HG03139 (cell line): ENCODE data around the gene GPHA2.

Experiments used
- ATAC-seq: cut with Tn5 transposase; IDR thresholded peaks from one replicate; pipeline ENCODE4 v1.9.1; 2021; ENCODE audit not compliant: unreplicated experiment

The GPHA2 gene

DNA sequence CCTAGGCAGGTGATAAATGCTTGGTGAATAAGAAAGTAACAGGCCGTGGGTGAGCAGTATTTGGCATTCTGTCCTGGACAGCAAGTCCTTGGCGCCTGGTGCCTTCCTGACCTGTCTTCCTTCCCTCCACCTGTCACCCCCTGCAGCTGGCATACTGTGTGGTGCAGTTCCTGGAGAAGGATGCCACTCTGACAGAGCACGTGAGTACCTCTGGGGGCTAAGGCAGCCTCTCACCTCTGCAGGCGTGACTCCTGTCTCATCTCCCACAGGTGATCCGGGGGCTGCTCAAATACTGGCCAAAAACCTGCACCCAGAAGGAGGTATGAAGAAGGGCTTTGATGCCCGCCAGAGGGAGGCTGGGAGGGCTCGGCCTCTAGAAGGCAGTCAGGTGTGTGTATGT is 4.4 kb downstream of the GPHA2 start:
- ATAC-seq, result no peak

DNA sequence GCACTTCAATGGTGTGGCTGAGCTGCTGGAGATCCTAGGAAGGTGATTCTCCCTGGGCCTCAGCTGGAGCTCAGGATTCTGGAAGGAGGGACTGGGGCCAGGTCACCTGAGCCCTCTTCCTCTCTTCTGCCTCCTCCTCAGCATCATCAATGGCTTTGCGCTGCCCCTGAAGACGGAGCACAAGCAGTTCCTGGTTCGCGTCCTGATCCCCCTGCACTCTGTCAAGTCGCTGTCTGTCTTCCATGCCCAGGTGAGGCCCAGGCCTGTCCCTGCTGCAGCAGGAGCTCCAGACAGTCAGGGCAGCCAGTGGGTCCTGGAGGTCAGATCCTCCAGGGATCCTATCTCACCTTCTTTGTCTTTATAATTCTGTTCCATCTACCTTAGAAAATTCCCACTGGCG is 5.4 kb downstream of the GPHA2 start:
- ATAC-seq, result no peak

DNA sequence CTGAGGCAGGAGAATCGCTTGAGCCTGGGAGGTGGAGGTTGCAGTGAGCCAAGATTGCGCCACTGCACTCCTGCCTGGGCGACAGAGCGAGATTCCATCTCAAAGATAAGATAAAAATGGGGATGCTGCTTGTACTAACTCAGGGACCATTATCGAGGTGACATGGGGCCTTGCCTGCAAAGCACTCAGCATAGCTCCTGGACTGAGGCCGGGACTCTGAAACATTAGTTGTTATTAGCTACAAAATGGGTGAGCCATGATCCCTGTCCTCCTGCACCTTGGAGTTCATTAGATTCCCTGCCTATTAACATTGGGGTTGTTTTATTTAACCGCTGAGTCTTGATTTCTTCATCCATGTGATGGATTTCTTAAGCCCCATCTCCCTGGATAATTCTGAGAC is 6.1 kb downstream of the GPHA2 start:
- ATAC-seq, result no peak

DNA sequence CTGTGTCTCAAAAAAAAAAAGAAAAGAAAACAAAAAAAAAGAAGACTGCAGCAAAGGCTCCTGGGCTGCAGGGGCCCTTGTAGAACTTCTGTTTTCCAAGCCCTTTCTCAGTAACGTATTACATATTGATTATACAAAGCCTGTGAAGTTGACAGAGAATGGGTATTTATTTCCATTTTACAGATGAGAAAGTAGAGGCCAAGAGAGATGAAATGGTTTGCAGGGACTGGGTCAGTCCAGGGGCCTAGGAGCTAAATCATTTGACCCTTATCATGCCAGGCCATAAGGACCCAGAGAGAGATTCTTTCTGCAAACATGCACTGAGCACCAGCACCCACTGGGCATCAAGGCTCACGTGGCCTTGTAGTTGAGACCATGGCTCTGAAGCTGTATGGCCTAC is 6.7 kb downstream of the GPHA2 start:
- ATAC-seq, result no peak

DNA sequence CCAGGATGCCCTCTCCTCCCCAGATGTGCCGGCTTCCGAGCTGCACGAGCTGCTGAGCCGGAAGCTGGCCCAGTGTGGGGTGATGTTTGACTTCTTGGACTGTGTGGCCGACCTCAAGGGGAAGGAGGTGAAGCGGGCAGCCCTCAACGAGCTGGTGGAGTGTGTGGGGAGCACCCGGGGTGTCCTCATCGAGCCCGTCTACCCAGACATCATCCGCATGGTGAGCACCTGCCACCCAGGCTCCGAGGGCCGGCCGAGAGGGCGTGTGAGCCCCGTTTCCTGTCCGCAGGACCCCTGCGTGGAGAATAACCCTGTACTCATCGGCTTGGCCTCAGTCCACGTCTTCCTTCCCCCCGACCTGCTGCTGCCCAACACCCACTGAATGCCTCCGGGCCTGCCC is 9.0 kb downstream of the GPHA2 start:
- no peak for ATAC-seq

DNA sequence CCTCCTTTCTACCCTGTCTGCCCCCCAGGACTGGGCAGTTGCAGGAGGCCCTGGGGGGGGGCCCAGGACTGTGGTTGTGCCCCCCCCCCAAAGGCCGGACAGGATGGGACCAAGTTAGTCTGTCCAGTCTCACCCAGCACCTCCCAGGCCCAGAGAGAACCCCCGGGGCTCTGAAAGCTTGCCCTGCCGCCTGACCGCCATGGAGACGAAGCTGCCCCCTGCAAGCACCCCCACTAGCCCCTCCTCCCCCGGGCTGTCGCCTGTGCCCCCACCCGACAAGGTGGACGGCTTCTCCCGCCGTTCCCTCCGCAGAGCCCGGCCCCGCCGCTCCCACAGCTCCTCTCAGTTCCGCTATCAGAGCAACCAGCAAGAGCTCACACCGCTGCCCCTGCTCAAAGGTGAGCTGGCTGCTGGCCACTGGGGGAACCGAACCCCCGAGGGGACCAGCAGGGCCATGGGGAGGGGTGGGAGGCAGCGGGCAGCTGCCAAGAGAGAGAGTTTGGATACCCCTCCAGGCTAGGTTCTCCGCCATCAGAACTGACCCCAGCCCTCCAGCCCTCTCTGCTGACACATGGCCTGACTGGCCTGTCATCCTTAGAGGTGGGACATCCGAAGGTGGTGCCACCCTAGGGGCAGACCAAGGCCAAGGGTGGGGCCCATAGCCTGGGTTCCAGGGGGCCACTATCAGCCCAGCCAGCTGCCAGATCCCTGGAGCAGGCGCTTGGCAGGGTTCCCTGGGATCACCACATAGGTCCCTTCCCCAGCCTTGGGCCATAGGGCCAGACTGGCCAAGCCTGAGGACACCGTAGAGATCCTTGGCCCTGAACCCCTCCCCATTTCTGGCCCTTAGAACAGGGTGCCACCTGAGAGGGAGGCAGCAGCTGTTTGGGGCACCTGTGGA is 9.9 kb downstream of the GPHA2 start:
- ATAC-seq, result no peak

DNA sequence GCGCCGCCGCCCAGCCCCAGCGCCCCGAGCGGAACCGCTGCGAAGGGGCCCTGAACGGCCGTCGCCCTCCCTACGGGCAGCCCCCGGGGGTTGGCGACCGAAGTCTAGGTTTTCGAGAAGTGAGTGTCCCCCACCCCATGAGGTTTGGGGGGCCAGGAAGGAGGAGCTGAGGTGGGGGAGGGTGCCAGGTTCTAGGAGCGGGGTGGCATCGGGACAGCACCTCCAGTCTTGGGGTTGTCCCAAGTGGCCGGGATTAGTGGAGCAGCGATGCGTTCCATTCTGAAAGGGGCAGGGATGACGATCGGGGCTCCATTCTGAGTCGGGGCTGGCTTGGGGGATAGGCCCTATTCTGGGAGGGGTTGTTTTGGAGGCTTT is 10.8 kb downstream of the GPHA2 start:
- ATAC-seq, result peak; percentile 4

DNA sequence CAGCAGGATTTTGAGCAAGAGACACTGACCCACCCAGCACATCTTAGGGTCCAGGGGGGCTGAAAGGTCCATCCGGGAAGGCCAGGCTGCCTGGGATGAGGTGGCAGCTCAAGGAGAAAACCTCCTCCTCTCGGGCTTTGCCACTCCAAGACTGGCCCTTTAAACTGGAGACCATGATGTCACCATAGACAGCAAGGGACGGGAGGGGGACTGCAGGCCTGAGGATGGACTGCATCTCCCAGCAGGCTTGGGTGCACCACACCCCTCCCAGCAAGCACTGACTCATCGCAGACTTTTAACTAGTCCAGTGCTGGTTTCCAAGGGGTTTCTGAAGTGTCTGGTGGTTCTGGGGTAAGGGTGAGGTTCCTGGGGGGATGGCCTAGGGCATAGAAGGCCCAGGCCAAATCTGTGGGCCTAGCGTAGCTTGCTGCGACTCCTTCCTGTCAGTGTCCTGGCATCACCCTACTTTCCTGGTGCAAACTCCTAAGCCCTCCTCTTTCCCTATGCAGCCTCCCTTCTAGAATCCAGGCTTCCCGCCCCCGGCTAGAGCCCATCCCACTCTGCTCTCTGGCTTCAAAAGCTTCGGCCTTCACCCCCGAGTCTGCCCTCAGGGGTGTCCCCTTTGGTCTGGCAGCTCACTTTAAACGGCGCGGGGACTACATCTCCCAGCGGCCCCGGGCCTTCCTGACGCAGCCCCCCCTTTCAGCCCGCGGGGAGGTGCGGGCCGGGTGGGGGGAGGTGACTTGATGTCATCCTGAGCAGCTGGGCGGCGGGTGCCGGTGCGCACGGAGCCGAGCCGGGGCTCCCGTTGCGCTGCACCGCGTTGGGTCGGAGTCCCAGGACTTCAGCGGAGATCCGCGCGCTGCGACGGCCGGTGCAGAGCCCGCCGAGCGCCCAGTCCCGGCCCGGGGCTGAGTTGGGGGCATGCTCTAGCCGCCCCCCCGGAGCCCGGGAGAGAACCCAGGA is 11.5 kb downstream of the GPHA2 start, which contains the start of gene PPP2R5B:
Gene PPP2R5B (plus strand): TSS at position 746 of the 966 bp plus-strand sequence. CDS start 1,046 bp downstream, outside the sequence.
- ATAC-seq, result peak; percentile 73

DNA sequence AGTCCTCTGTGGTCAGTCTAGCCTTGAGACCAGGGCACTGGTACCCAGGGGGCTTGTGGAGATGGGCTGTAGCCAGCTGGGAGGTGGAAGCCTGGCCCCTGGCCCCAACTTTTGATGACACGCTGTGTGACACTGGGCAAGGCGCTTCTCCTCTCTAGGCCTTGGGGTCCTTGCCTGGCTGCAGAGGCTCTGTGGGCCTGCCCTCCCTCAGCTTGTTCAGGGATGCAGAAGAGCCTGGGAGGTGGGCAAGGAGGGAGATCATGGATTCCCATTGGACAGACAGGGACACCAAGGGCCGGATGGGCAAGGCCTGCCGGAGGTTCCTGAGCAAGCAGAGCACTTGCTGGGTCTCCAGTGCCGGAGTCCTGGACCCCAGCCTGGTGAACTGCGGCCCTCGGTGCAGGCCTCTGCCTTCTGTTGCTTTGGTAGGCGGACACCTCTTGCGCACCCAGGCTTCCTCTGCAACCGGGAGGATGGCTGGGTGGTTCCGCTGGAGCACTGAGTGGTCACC is 12.5 kb downstream of the GPHA2 start:
- ATAC-seq, result no peak

DNA sequence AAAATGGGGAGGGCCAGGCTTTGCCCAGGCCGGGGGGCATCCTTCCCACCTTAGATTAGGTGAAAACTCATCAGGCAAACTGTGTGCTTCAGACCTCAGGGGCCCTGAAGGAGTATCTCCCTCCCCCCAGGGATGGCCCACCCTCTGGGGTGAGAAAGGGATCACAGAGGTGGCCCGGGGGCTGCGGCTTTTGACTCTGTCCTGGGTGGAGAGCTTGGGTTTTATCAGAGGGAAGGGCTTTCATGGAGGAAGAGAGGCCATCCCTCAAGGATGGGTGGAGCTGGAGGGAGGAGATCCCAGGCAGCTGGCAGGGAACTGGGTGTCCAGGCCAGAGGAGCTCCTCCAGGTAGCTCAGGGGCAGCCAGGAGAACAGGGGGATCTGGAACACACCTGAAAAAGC is 14.3 kb downstream of the GPHA2 start:
- no peak for ATAC-seq

DNA sequence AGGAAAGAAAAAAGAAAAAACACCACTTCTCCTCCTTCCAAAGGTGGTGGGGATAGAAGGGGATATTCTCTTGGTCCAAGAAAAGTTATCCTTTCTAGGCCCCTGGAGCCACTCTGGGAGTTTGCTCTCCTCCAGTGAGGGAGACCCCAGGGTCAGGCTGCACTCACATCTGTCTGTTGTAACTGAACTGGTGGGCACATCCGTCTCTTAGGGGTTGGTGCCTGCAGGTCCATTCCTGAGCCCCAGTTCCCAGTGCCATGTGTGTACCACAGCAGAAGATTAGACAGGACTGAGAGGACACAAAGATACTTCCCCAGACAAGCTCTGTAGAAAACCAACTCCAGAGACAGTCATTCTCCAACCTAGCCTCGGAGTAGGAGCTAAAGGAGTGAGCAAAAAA is 15.6 kb downstream of the GPHA2 start:
- no peak for ATAC-seq

DNA sequence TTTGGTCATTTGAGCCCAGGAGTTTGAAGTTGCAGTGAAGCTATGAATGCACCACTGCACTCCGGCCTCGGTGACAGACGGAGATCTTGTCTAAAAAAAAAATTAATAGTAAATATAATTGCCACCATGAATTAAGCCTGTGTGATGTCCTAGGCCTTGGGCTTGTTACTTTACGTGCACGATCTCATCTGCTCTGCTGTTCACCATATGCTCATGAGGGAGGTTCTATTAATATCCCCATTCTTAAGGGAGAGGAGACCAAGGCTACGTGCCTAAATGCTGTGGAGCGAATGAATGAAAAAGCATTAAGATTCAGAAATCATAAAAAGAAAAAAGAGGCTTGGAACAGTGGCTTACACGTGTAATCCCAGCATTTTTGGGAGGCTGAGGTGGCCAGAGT is 16.1 kb downstream of the GPHA2 start:
- ATAC-seq, result no peak

DNA sequence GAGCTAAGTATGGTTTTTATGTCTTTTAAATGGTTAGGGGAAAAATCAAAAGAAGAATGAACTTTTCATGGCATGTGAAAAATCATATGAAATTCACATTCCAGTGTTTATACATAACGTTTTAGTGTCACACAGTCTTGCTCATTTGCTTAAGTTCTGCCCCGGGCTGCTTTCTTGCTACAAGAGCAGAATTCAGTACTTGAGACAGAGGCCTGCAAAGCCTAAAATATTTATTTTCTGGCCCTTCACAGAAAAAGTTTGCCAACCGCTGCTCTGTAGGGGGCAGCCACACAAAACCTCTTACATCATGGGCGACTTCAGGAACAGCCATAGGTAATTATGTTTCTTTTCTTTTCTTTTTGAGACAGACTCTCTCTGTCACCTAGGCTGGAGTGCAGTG is 17.7 kb downstream of the GPHA2 start:
- ATAC-seq, result no peak

DNA sequence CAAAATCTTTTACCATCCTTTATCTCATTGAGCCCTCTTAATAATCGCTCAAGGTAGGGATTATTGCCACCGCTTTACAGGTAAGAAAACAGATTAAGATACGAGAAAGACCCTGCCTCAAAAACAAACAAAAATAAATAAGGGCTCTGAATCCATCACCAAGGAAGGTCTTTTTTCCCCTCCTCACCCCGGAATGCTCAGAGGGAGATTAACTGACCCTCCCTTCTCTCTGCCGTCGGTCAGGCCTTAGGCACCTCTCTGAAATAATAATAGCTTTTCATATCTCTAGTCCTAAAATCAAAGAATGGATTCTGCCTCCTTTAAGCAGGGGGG is 18.1 kb downstream of the GPHA2 start:
- no peak for ATAC-seq

DNA sequence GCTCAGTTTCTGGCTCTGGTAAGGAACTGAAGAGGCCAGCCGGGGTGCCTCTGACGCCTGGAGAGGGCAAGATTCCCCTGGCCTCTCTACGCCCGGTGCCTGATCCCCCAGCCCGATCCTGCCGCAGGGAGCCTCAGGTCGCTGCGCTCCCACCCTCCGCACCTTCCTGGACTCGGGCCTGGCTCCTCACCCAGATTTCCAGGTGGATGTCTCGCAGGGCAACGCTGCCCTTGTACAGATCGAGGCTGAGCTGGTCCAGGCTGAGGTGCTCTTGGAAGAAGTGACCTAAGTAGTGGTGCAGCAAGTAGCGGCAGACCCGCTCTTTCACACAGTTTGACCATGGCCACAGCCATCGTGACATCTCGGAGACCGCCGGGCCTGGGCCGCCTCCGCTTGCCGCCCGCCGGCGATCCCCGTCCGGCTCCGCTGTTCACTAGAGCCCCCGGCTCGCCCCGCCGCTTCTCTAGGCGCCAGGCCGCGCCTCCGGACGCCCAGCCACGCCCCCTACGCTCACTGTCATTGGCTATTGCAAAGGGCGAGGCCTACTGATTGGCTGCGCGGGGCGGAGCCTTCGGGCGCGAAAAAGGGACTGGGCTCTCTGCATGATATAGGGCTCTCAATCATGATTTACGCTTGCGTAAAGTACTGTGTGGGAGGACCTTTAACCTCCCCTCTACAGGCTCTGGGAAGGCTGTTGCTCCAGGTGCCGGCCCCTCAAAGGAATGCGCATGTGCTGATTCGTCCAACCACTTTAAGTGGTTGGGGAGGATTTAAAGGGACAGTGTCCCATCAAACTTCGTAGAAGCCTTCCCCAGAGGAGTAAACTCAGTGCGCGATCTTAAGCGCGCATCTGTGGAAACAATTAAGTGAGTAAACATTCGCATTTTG is 18.7 kb downstream of the GPHA2 start, which contains the start of gene ATG2A:
Gene ATG2A (minus strand): TSS at position 435 of the 888 bp plus-strand sequence. CDS start 74 bp downstream, at position 361.
- peak; percentile 93 for ATAC-seq

DNA sequence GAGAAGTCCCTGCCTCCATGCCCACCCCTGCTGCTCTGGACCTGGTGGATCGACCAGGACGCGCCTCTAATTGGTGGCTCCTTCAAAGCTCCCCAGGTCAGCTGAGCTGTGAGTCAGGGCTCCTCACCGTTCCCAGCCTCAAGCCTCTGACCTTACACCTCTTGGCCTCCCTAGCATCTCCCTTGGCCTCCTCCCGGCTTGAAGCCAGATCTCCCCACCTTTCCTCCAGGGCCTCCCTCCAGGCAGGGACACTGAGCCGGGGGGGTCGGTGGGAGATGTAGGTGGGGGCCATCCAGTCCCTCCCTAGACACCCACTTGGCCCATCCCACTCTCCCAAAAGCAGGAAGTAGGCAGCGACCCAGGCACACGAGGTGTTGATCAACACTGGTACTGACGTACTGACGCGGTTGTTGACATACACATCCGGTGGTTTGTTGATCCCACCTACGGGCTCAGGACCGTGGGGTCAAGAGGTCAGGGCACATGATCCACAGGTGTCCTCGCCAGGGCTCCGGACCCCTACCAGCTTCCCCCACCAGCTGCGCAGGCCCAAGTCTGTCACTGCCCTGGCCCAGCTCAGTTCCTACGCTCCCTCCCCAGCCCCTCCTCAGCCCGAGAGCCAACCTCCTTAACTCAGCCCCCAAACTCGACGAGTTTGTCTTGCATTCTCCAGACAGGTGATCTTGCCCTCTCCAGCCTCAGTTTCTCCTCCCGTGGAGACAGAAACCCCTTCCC is 19.5 kb downstream of the GPHA2 start:
- ATAC-seq, result no peak

DNA sequence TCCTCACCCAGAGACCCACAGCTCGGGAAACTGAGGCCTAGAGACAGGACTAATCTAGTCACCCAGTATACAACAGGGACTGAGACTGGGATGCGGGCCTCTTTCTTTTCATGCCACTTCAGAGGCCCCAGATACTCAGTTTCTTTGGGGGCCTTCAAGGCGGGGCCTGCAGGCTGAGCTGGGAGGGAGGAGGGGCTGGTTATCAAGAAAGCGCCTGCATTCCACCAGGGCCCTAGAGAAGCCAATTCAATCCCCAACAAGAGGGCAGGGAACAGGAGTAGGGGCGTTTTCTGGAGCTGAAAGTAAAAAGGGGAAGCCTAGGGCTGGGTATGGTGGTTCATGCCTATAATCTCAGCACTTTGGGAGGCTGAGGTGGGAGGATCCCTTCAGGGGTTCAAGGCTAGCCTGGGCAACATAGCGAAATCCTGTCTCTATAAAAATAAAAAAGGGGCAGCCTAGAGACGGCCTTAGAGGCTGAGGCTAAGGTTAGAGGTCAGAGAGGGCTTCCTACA is 20.3 kb downstream of the GPHA2 start:
- no peak for ATAC-seq

DNA sequence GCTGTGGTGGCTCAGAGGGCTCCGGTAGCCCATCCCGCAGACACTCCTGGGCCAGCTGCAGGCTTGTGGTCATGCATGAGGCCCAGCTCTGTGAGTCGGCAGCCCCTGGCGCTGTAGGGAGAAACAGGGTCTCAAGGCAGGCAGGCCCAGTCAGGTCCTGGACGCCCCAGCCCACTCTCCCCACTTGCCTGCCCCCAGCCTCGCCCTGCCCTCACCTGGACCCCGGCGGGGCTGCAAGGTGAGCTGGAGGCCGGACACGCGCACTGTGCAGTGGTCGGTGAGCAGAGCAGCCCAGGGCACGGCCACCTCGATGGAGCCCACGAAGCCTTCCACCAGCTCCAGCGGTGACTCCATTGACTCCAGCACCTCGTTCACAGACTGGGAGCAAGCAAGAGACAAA is 21.6 kb downstream of the GPHA2 start:
- ATAC-seq, result no peak

DNA sequence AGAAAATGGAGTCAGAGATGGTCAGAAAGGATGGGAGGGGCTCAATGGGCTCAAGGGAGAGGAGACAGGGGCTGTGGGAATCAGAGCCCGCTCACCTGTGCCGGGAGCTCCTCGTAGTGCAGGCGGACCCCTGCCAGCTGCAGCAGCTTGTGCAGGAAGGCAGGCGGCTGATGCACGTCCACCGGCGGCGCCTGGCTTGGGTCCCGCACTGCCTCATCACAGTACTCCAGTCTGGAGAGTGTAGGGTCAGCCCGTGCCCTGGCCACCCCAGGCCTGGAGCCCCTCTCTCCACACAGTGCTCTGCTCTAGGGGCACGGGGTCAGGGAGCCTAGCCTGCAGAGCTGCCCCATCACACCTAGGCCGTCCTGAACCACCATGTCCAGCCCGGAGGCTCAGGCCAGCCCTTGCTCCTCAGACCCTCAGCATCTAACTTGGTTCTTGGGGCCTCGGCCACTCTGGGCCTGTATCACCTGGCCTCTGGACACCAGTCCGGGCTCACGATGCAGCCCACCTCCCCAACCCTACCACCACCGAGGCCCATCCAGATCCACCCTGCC is 22.4 kb downstream of the GPHA2 start:
- ATAC-seq, result no peak
